GM10266 (cell line): ENCODE results near the gene FAM20B.
"Not testable (repeated sequence)": the region's sequence is repeated elsewhere in the genome, so short reads cannot be mapped to it uniquely, and the experiment has no call there.

ENCODE experiments used
- DNase-seq: peaks from one replicate; pipeline ENCODE4 v3.0.0; 2012; ENCODE audit errors: extremely low spot score
- CTCF ChIP-seq: IDR thresholded peaks from 2 replicates; pipeline ENCODE4 v1.5.1; 2012; ENCODE audit warnings: mild to moderate bottlenecking, low read depth; ENCODE audit not compliant: control insufficient read depth, insufficient read depth; ENCODE audit errors: missing control alignments

The FAM20B gene

GRCh38 chr1:179031855-179032513 lies 6.3 kb downstream of the FAM20B start:
- no peak for TF ChIP-seq CTCF

GRCh38 chr1:179034720-179035119 lies 9.0 kb downstream of the FAM20B start:
- no peak for TF ChIP-seq CTCF
- peak; percentile 77 for DNase-seq

More at GRCh38 chr1:179031855-179032513, 6.3 kb downstream of the FAM20B start:
- DNase-seq, result no peak

GRCh38 chr1:179036844-179037465 lies 11.3 kb downstream of the FAM20B start:
- TF ChIP-seq CTCF, result no peak
- peak; percentile 51 for DNase-seq

GRCh38 chr1:179038528-179039281 lies 13.0 kb downstream of the FAM20B start:
- DNase-seq, result no peak
- TF ChIP-seq CTCF, result no peak

- DNase-seq, result not testable (repeated sequence)
Measured at GRCh38 chr1:179039502-179040174, 13.9 kb downstream of the FAM20B start.

- not testable (repeated sequence) for DNase-seq
Measured at GRCh38 chr1:179040175-179040551, 14.5 kb downstream of the FAM20B start.

GRCh38 chr1:179042087-179042486 lies 16.4 kb downstream of the FAM20B start:
- TF ChIP-seq CTCF, result no peak
- DNase-seq, result no peak

GRCh38 chr1:179042700-179043099 lies 17.0 kb downstream of the FAM20B start:
- no peak for TF ChIP-seq CTCF
- no peak for DNase-seq
